Measurements from ENCODE around the gene TBC1D1.
"Not testable (repeated sequence)": the region's sequence is repeated elsewhere in the genome, so short reads cannot be mapped to it uniquely, and the experiment has no call there.

The TBC1D1 gene

GRCh38 chr4:38013461-38014366 is 122.8 kb downstream of the TBC1D1 start:
- DNase-seq (ENCODE audit: low read depth in 2 of 2), result no peak

- DNase-seq (ENCODE audit: low read depth in 2 of 2), result no peak
These were observed 123.6 kb downstream of the TBC1D1 start for GRCh38 chr4:38014421-38014852.

GRCh38 chr4:38015886-38016515 is 125.1 kb downstream of the TBC1D1 start:
- no peak for DNase-seq (ENCODE audit: low read depth in 2 of 2)

GRCh38 chr4:38016698-38017097 is 125.8 kb downstream of the TBC1D1 start:
- no peak for DNase-seq (ENCODE audit: low read depth in 2 of 2)

GRCh38 chr4:38017609-38018008 is 126.7 kb downstream of the TBC1D1 start:
- DNase-seq (ENCODE audit: low read depth in 2 of 2), result no peak

- DNase-seq (ENCODE audit: low read depth in 2 of 2), result no peak
These were observed 129.5 kb downstream of the TBC1D1 start for GRCh38 chr4:38020386-38020785.

GRCh38 chr4:38020961-38021360 is 130.1 kb downstream of the TBC1D1 start:
- not testable (repeated sequence) for DNase-seq (ENCODE audit: low read depth in 2 of 2)

GRCh38 chr4:38021751-38022150 is 130.9 kb downstream of the TBC1D1 start:
- no peak for DNase-seq (ENCODE audit: low read depth in 2 of 2)

GRCh38 chr4:38023347-38024205 is 132.7 kb downstream of the TBC1D1 start:
- DNase-seq (ENCODE audit: low read depth in 2 of 2), result no peak

GRCh38 chr4:38024206-38024509 is 133.3 kb downstream of the TBC1D1 start:
- no peak for DNase-seq (ENCODE audit: low read depth in 2 of 2)

- DNase-seq (ENCODE audit: low read depth in 2 of 2), result no peak
These were observed 134.8 kb downstream of the TBC1D1 start for GRCh38 chr4:38025665-38026064.

GRCh38 chr4:38026158-38026740 is 135.4 kb downstream of the TBC1D1 start:
- DNase-seq (ENCODE audit: low read depth in 2 of 2), result no peak

- DNase-seq (ENCODE audit: low read depth in 2 of 2), result no peak
These were observed 139.1 kb downstream of the TBC1D1 start for GRCh38 chr4:38030023-38030422.

GRCh38 chr4:38034986-38035882 is 144.3 kb downstream of the TBC1D1 start:
- no peak for DNase-seq (ENCODE audit: low read depth in 2 of 2)

GRCh38 chr4:38036548-38036947 is 145.7 kb downstream of the TBC1D1 start:
- no peak for DNase-seq (ENCODE audit: low read depth in 2 of 2)

- no peak for DNase-seq (ENCODE audit: low read depth in 2 of 2)
These were observed 146.7 kb downstream of the TBC1D1 start for GRCh38 chr4:38037612-38038011.

GRCh38 chr4:38040619-38041018 is 149.7 kb downstream of the TBC1D1 start:
- DNase-seq (ENCODE audit: low read depth in 2 of 2), result no peak

- DNase-seq (ENCODE audit: low read depth in 2 of 2), result no peak
These were observed 153.2 kb downstream of the TBC1D1 start for GRCh38 chr4:38044060-38044459.

GRCh38 chr4:38045289-38045988 is 154.6 kb downstream of the TBC1D1 start:
- no peak for DNase-seq (ENCODE audit: low read depth in 2 of 2)
